ENCODE data around the gene IL19.

Gene IL19

DNA sequence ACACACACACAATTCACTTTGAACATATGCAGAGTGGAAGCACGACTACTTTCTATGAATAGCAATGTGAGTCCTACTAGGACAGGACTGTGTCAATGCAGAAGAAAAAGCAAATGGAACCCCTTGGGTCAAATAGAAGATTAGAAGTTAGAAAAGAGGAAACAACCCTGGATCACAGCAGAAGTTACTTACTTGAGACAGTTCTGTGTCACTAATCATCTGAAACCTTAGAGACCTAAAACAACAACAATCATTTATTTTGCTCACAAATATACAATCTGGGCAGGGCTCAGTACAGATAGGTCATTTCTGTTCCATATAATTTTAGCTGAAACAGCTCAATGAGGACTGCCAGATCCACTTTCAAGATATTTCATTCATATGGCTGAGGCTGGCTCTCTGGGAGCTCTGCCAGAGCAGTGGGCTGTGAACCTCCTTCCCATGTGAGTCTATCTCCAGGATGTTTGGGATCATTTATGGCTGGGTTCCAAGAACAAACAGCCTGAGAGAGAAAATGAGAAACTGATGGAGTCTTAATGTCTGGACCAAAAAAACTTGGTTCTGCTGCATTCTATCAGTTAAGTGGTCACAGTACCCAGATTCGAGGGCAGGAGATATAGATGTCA lies 44.3 kb downstream of the IL19 start:
- Histone ChIP-seq H3K4me2 (ENCODE audit: low read depth, low read length, poor library complexity, severe bottlenecking) (no peak overlapping the region), H3K27me3 (ENCODE audit: low read length) (no peaks in the 10 kb centered on the region), H3K9me3 (ENCODE audit: insufficient read depth, low read length) (peaks cover 11% of the 10 kb centered on the region; the same call in 1 of the 2 replicates), H4K20me1 (ENCODE audit: low read depth, low read length) (no peaks in the 10 kb centered on the region), H3K27ac (ENCODE audit: low read depth, low read length) (no peak overlapping the region), H2AFZ (ENCODE audit: low read depth, low read length, severe bottlenecking) (no peak overlapping the region), H3K9ac (ENCODE audit: low read length) (no peak overlapping the region), H3K9me2 (replicated peaks; ENCODE audit: insufficient read depth, low read length) (no peaks in the 10 kb centered on the region), H3F3A (ENCODE audit: insufficient read depth) (no peaks in the 10 kb centered on the region), H3K36me3 (ENCODE audit: low read length) (no peaks in the 10 kb centered on the region), H3K4me3 (ENCODE audit: insufficient read depth, low read length, poor library complexity, severe bottlenecking) (no peak overlapping the region), H3K79me2 (ENCODE audit: insufficient read depth, low read length) (no peaks in the 10 kb centered on the region)
- no peak for TF ChIP-seq CTCF (IDR thresholded peaks at IDR 0.05; ENCODE audit: insufficient read depth, low read length, poor library complexity, severe bottlenecking)
- no peak for TF ChIP-seq EZH2phosphoT487 (conservative IDR thresholded peaks at IDR 0.05; ENCODE audit: low read length)

DNA sequence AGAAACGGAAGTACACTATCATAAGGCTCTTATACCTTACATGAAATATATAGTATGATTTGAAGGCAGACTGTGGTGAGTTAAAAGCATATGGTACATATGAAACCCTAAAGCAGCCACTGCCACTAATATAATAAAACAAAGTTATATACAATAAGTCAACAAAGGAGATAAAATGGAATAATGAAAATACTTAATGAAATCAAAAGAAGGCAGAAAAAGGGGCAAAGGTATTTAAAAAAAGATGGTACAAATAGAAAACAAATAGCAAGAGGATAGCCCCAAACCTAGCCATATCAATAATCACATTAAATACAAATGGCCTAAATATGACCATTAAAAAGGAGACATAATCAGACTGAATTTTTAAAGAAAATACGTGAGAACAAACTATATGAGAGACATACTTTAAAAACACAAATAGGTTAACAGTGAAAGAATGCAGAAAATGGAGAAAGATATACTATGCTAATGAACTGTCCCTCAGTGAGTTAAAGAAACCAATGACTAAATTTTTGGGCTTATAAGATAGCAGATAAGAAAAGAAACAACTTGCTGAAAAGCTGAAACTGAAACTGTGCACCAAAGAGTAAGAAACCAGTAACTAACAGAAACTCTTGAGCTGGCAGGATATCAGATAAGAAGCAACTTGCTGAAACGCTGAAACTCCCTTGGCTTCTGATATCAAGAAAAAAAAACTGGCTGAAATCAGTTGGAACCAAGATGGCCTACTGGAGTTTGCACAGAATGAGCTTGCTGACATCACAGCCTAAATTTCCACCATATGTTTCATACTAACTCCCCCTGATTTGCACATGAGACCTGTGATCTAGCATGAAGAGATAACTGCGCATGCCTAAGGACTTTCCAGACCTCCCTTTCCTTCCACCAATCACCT lies 46.1 kb downstream of the IL19 start:
- H3K4me2 ChIP-seq (ENCODE audit: low read depth, low read length, poor library complexity, severe bottlenecking) = no peak overlapping the region
- H3K27ac ChIP-seq (ENCODE audit: low read depth, low read length) = no peak overlapping the region
- no peaks in the 10 kb centered on the region for H3K9me2 ChIP-seq (replicated peaks; ENCODE audit: insufficient read depth, low read length)
- TF ChIP-seq EZH2phosphoT487 (conservative IDR thresholded peaks at IDR 0.05; ENCODE audit: low read length) (no peak), CTCF (IDR thresholded peaks at IDR 0.05; ENCODE audit: insufficient read depth, low read length, poor library complexity, severe bottlenecking) (no peak)
- H2AFZ ChIP-seq (ENCODE audit: low read depth, low read length, severe bottlenecking) = no peak overlapping the region
- H3K4me3 ChIP-seq (ENCODE audit: insufficient read depth, low read length, poor library complexity, severe bottlenecking) = no peak overlapping the region
- no peaks in the 10 kb centered on the region for H3K27me3 ChIP-seq (ENCODE audit: low read length)
- no peaks in the 10 kb centered on the region for H3K79me2 ChIP-seq (ENCODE audit: insufficient read depth, low read length)
- H4K20me1 ChIP-seq (ENCODE audit: low read depth, low read length) = no peaks in the 10 kb centered on the region
- H3F3A ChIP-seq (ENCODE audit: insufficient read depth) = no peaks in the 10 kb centered on the region
- no peaks in the 10 kb centered on the region for H3K36me3 ChIP-seq (ENCODE audit: low read length)
- H3K9ac ChIP-seq (ENCODE audit: low read length) = no peak overlapping the region
- H3K9me3 ChIP-seq (ENCODE audit: insufficient read depth, low read length) = peaks cover 11% of the 10 kb centered on the region; the same call in 1 of the 2 replicates

DNA sequence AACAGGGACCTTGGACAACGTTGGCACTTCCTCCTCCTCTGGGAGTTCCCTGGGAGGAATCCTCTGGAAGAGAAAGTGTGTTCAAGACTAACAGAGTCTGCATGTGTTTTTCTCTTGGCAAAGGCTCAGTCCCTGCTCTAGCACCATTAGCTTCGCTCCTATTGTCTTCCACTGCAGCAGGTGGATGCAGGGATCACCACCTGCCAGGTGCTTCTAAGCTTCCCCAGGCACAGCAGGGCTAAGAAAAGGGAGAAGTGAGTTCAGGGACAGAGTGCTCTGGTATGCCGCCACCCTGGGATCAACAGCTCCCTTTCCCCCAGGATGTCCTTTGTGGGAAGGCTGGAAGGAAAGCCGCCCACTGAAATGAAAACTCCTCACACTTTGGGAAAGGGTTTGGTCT lies 50.9 kb downstream of the IL19 start:
- no peaks in the 10 kb centered on the region for H3K27me3 ChIP-seq (ENCODE audit: low read length)
- TF ChIP-seq EZH2phosphoT487 (conservative IDR thresholded peaks at IDR 0.05; ENCODE audit: low read length) (no peak), CTCF (IDR thresholded peaks at IDR 0.05; ENCODE audit: insufficient read depth, low read length, poor library complexity, severe bottlenecking) (no peak)
- no peaks in the 10 kb centered on the region for H3K9me3 ChIP-seq (ENCODE audit: insufficient read depth, low read length)

More for the DNA sequence above, 50.9 kb downstream of the IL19 start:
- H3K9ac ChIP-seq (ENCODE audit: low read length) = no peak overlapping the region
- H3K36me3 ChIP-seq (ENCODE audit: low read length) = no peaks in the 10 kb centered on the region
- no peaks in the 10 kb centered on the region for H3F3A ChIP-seq (ENCODE audit: insufficient read depth)
- no peaks in the 10 kb centered on the region for H3K9me2 ChIP-seq (replicated peaks; ENCODE audit: insufficient read depth, low read length)
- H4K20me1 ChIP-seq (ENCODE audit: low read depth, low read length) = no peaks in the 10 kb centered on the region
- no peak overlapping the region for H3K27ac ChIP-seq (ENCODE audit: low read depth, low read length)
- no peak overlapping the region for H3K4me2 ChIP-seq (ENCODE audit: low read depth, low read length, poor library complexity, severe bottlenecking)
- no peak overlapping the region for H2AFZ ChIP-seq (ENCODE audit: low read depth, low read length, severe bottlenecking)
- no peaks in the 10 kb centered on the region for H3K79me2 ChIP-seq (ENCODE audit: insufficient read depth, low read length)
- H3K4me3 ChIP-seq (ENCODE audit: insufficient read depth, low read length, poor library complexity, severe bottlenecking) = no peak overlapping the region
